ENCODE data around the gene GMCL1. TPM values are rescaled to one million over a fixed set of nuclear protein-coding genes. Genes with fewer than 3 reads are reported as not detected.

Gene GMCL1
- total and polyA plus RNA-seq, 2 of the 13 experiments (the other 11 are each of a cell fraction or from before 2014, with no cell fraction given), result 18.7 to 24.0 TPM

GRCh38 chr2:69781321-69782248 lies 47.9 kb upstream of the GMCL1 start (continued):
- TF ChIP-seq ZNF543 (CRISPR knock-in tag; IDR thresholded peaks at IDR 0.05) (no peak), AKAP8 (CRISPR knock-in tag; IDR thresholded peaks at IDR 0.05) (no peak), PAWR (CRISPR knock-in tag; IDR thresholded peaks at IDR 0.05; ENCODE audit: borderline replicate concordance) (no peak), ZNF619 (CRISPR knock-in tag; IDR thresholded peaks at IDR 0.05) (no peak), ZNF274 (CRISPR knock-in tag; IDR thresholded peaks at IDR 0.05) (no peak; the same call in 1 of the 2 replicates), MTERF4 (CRISPR knock-in tag; IDR thresholded peaks at IDR 0.05) (no peak), SCMH1 (CRISPR knock-in tag; IDR thresholded peaks at IDR 0.05; ENCODE audit: borderline replicate concordance) (no peak), ZNF512 (CRISPR knock-in tag; IDR thresholded peaks at IDR 0.05) (no peak; the same call in 1 of the 2 replicates), HNF4A (CRISPR knock-in tag; IDR thresholded peaks at IDR 0.05) (peak; percentile 97), MAFF (IDR thresholded peaks at IDR 0.05; ENCODE audit: low read depth, low read length) (peak; percentile 82), KDM1A (CRISPR knock-in tag; IDR thresholded peaks at IDR 0.05) (peak; percentile 90), MYC (CRISPR knock-in tag; IDR thresholded peaks at IDR 0.05; ENCODE audit: borderline replicate concordance) (no peak), HNRNPK (IDR thresholded peaks at IDR 0.05; ENCODE audit: low read depth, low read length, poor library complexity, severe bottlenecking) (no peak), ZNF383 (CRISPR knock-in tag; IDR thresholded peaks at IDR 0.05; ENCODE audit: borderline replicate concordance) (no peak), JDP2 (CRISPR knock-in tag; IDR thresholded peaks at IDR 0.05; ENCODE audit: borderline replicate concordance) (peak; percentile 36; the same call in 1 of the 2 replicates), KLF6 (CRISPR knock-in tag; IDR thresholded peaks at IDR 0.05) (peak; percentile 74; the same call in 1 of the 2 replicates), ZEB1 (IDR thresholded peaks at IDR 0.05; ENCODE audit: insufficient replicate concordance, low read depth) (peak; percentile 96), DNMT3B (CRISPR knock-in tag; conservative IDR thresholded peaks at IDR 0.05) (peak; percentile 73; the same call in 1 of the 2 replicates), MIER2 (CRISPR knock-in tag; IDR thresholded peaks at IDR 0.05) (peak; percentile 84; the same call in 1 of the 2 replicates), ATAD3A (CRISPR knock-in tag; IDR thresholded peaks at IDR 0.05) (no peak), FUBP1 (CRISPR knock-in tag; IDR thresholded peaks at IDR 0.05; ENCODE audit: borderline replicate concordance) (no peak), KLF9 (CRISPR knock-in tag; IDR thresholded peaks at IDR 0.05; ENCODE audit: low read depth) (peak; percentile 77), ZFP1 (CRISPR knock-in tag; IDR thresholded peaks at IDR 0.05) (peak; percentile 80; the same call in 1 of the 2 replicates), ZBTB1 (CRISPR knock-in tag; IDR thresholded peaks at IDR 0.05; ENCODE audit: borderline replicate concordance) (no peak), HNF4G (IDR thresholded peaks at IDR 0.05; ENCODE audit: borderline replicate concordance, low read depth, low read length) (peak; percentile 94), HNF4G (CRISPR knock-in tag; IDR thresholded peaks at IDR 0.05; ENCODE audit: borderline replicate concordance, low read depth) (peak; percentile 80; the same call in 1 of the 2 replicates), ZNF720 (CRISPR knock-in tag; IDR thresholded peaks at IDR 0.05) (no peak)
